Muscle of leg (tissue), 11 donors: ENCODE measurements around the gene IRGQ. TPM values are rescaled to one million over a fixed set of nuclear protein-coding genes. Genes with fewer than 3 reads are reported as not detected.
A peak's percentile ranks its signal among the peaks of the same experiment; 100 is the strongest.
"Not testable (repeated sequence)": the region's sequence is repeated elsewhere in the genome, so short reads cannot be mapped to it uniquely, and the experiment has no call there.

Experiments used
- DNase-seq: peaks from one replicate; pipeline ENCODE4 v3.0.0; 2013
- H3K27ac ChIP-seq: one replicate; pipeline ENCODE4 v1.5.1; 2013; ENCODE audit warnings: mild to moderate bottlenecking, low read length, control low read depth
- H3K27me3 ChIP-seq: one replicate; pipeline ENCODE4 v1.6.1; 2013; ENCODE audit warnings: low read length; ENCODE audit not compliant: control insufficient read depth, insufficient read depth
- H3K36me3 ChIP-seq: one replicate; pipeline ENCODE4 v1.6.1; 2013; ENCODE audit warnings: low read length; ENCODE audit not compliant: control insufficient read depth, insufficient read depth
- H3K4me1 ChIP-seq: one replicate; pipeline ENCODE4 v1.6.1; 2013; ENCODE audit warnings: low read length; ENCODE audit not compliant: control insufficient read depth, insufficient read depth
- H3K4me3 ChIP-seq: one replicate; pipeline ENCODE4 v1.5.1; 2013; ENCODE audit warnings: low read length, control low read depth
- H3K9me3 ChIP-seq: replicated peaks from 2 replicates; pipeline ENCODE4 v1.6.1; 2013; ENCODE audit warnings: low read depth, low read length; ENCODE audit not compliant: control insufficient read depth
- WGBS: methylation state at CpG from one replicate; pipeline ENCODE4 v1.1.5; 2013; ENCODE audit warnings: missing lambda C conversion rate; ENCODE audit not compliant: insufficient coverage; 5-methylcytosine and 5-hydroxymethylcytosine counted together
- polyA plus RNA-seq, 8 donors: library from polyadenylated mRNA; unstranded; fragments of 120-200 nt; gene quantifications; one replicate each; pipeline versions ENCODE4 v1.2.1 to v1.2.3, GENCODE V29; 2013; ENCODE audit warnings: inconsistent platforms in 1 of 8, low replicate concordance in 1 of 8; ENCODE audit not compliant: insufficient read length in 8 of 8, insufficient read depth in 1 of 8
- total RNA-seq: library from RNA; stranded (reverse); fragments of 120-200 nt; gene quantifications from one replicate; pipeline ENCODE4 v1.2.4, GENCODE V29; 2013

The IRGQ gene
- total and polyA plus RNA-seq, 9 donors: 9.7 to 15.1 (median 12.2) TPM

GRCh38 chr19:43638214-43638994 lies 42.5 kb upstream of the IRGQ start:
- 40% methylated on average over 2 of the region's 13 CpGs for WGBS
- Histone ChIP-seq H3K9me3 (no peaks in the 10 kb centered on the region), H3K27me3 (peaks cover 33% of the 10 kb centered on the region), H3K4me1 (peaks cover 25% of the 10 kb centered on the region), H3K36me3 (no peaks in the 10 kb centered on the region), H3K27ac (no peak overlapping the region), H3K4me3 (no peak overlapping the region)
- DNase-seq: no peak

- Histone ChIP-seq H3K4me1 (peaks cover 25% of the 10 kb centered on the region), H3K4me3 (no peak overlapping the region), H3K9me3 (no peaks in the 10 kb centered on the region), H3K36me3 (no peaks in the 10 kb centered on the region), H3K27me3 (peaks cover 30% of the 10 kb centered on the region), H3K27ac (no peak overlapping the region)
- 30% methylated on average over 2 of the region's 14 CpGs for WGBS
- no peak for DNase-seq
These were observed 40.3 kb upstream of the IRGQ start for GRCh38 chr19:43636121-43636683.

GRCh38 chr19:43635561-43635940 lies 39.6 kb upstream of the IRGQ start:
- not testable (repeated sequence) for H3K27ac ChIP-seq, H3K36me3 ChIP-seq, H3K4me3 ChIP-seq, DNase-seq, H3K9me3 ChIP-seq
- 19% methylated on average over 2 of the region's 2 CpGs for WGBS
- H3K27me3 ChIP-seq: peaks cover 26% of the 10 kb centered on the region
- peaks cover 24% of the 10 kb centered on the region for H3K4me1 ChIP-seq

GRCh38 chr19:43634872-43635560 lies 39.1 kb upstream of the IRGQ start:
- Histone ChIP-seq H3K4me3 (no peak overlapping the region), H3K9me3 (no peaks in the 10 kb centered on the region), H3K4me1 (peaks cover 19% of the 10 kb centered on the region), H3K27me3 (peaks cover 21% of the 10 kb centered on the region), H3K27ac (peak overlapping the region; percentile 13), H3K36me3 (no peaks in the 10 kb centered on the region)
- DNase-seq: peak; percentile 38
- 4% methylated on average over 13 of the region's 17 CpGs for WGBS

GRCh38 chr19:43634506-43634871 lies 38.6 kb upstream of the IRGQ start:
- H3K27me3 ChIP-seq: peaks cover 19% of the 10 kb centered on the region
- H3K4me3 ChIP-seq: no peak overlapping the region
- peaks cover 16% of the 10 kb centered on the region for H3K4me1 ChIP-seq
- no peaks in the 10 kb centered on the region for H3K36me3 ChIP-seq
- 22% methylated on average over 1 of the region's 5 CpGs for WGBS
- no peaks in the 10 kb centered on the region for H3K9me3 ChIP-seq
- peak overlapping the region; percentile 13 for H3K27ac ChIP-seq
- DNase-seq: peak; percentile 34

GRCh38 chr19:43634068-43634467 lies 38.1 kb upstream of the IRGQ start:
- Histone ChIP-seq H3K4me3 (no peak overlapping the region), H3K27me3 (peaks cover 17% of the 10 kb centered on the region), H3K9me3 (no peaks in the 10 kb centered on the region), H3K4me1 (peaks cover 14% of the 10 kb centered on the region), H3K27ac (no peak overlapping the region), H3K36me3 (no peaks in the 10 kb centered on the region)
- DNase-seq: no peak
- 81% methylated on average over 2 of the region's 5 CpGs for WGBS

DNA sequence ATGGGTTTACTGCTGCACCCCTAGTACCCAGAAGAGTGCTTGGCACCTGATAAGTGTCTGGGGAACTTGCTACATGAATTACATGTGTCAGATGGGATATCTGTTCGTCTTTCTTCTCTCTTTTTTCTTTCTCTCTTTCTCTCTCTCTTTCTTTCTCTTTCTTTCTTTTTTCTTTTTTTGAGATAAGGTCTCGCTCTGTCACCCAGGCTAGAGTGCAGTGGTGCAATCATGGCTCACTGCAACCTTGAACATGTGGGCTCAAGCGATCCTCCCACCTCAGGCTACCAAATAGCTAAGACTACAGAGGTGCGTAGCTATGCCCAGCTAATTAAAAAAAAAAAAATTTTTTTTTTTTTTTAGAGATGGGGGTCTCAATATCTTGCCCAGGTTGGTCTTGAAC lies 37.6 kb upstream of the IRGQ start:
- no peaks in the 10 kb centered on the region for H3K36me3 ChIP-seq
- no peak overlapping the region for H3K27ac ChIP-seq
- no CpG with 5 or more reads among the region's 4 CpGs for WGBS
- peaks cover 11% of the 10 kb centered on the region for H3K27me3 ChIP-seq
- no peaks in the 10 kb centered on the region for H3K9me3 ChIP-seq
- H3K4me1 ChIP-seq: peaks cover 12% of the 10 kb centered on the region
- no peak overlapping the region for H3K4me3 ChIP-seq
- no peak for DNase-seq

DNA sequence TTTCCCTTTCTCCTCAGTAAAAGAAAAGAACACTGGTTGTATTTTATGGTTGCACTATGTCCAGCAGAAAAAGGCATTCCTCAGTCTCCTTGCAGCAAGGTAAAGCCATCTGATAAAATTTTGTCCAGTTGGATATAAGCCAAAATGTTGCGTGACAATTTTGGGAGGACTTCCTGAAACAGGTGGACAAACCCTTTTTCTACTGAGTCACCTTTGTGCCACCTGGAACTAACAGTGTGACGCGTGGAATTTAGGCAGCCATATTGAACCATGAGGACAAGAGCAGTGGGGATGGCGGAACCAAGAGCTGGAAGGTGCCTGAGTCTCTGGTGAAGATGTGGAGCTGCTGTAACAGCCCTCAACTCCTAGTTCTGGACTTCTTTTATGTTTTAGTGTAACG lies 35.6 kb upstream of the IRGQ start:
- WGBS: 87% methylated on average over 3 of the region's 5 CpGs
- DNase-seq: no peak
- H3K4me3 ChIP-seq: no peak overlapping the region
- H3K36me3 ChIP-seq: no peaks in the 10 kb centered on the region
- H3K4me1 ChIP-seq: peaks cover 12% of the 10 kb centered on the region
- no peak overlapping the region for H3K27ac ChIP-seq
- no peaks in the 10 kb centered on the region for H3K9me3 ChIP-seq
- H3K27me3 ChIP-seq: peaks cover 5% of the 10 kb centered on the region

DNA sequence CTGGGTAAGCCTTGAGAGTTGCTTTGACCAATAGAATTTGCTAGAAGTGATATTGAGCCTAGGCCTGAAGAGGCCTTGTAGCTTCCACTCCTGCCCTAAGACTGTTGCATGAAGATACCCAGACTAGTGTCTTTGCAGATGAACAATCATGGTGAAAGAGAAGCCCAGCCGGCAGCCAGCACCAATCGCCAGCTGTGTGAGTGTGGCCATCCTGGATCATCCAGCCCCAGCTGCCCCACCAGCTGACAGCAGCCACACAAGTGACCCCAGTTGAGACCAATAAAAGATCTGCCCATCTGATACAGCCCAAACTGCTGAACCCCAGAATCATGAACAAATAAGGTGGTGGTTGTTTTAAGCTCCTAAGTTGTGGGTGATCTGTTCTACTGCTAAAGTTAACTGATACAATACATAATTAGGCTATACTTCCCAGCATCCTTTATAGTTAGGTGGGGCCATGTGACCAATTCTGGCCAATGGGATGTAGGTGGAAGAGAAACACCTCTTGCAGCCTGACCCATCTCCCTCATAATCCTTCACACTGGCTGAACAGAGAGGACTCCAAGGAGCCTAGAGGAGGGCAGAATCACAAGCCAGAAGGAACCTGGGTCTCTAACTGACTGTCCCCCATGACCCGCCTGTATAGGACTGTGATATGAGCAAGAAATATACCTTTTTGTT lies 32.9 kb upstream of the IRGQ start:
- Histone ChIP-seq H3K36me3 (no peaks in the 10 kb centered on the region), H3K27ac (no peak overlapping the region), H3K4me1 (no peaks in the 10 kb centered on the region), H3K27me3 (no peaks in the 10 kb centered on the region), H3K4me3 (no peak overlapping the region), H3K9me3 (no peaks in the 10 kb centered on the region)
- 75% methylated on average over 2 of the region's 3 CpGs for WGBS
- DNase-seq: no peak

- H3K27me3 ChIP-seq: no peaks in the 10 kb centered on the region
- H3K4me1 ChIP-seq: no peaks in the 10 kb centered on the region
- H3K27ac ChIP-seq: no peak overlapping the region
- no peaks in the 10 kb centered on the region for H3K9me3 ChIP-seq
- no peak for DNase-seq
- 39% methylated on average over 8 of the region's 17 CpGs for WGBS
- H3K4me3 ChIP-seq: no peak overlapping the region
- H3K36me3 ChIP-seq: no peaks in the 10 kb centered on the region
These were observed 30.9 kb upstream of the IRGQ start for GRCh38 chr19:43626838-43627237.
